MM.1S (cell line): ENCODE measurements around the gene CEP192.

Experiments used
- DNase-seq: peaks from one replicate; pipeline ENCODE4 v3.0.0-alpha.2; 2015
- H2AFZ ChIP-seq: fragments of 300-600 bp; sonication (generic); 2 replicates; pipeline ENCODE4 v1.6.0; 2016; ENCODE audit warnings: antibody characterized with exemption, low read length
- H3F3A ChIP-seq: fragments of 300-600 bp; sonication (generic); 2 replicates; pipeline ENCODE4 v1.6.1; 2016; ENCODE audit warnings: mild to moderate bottlenecking, antibody characterized with exemption, low read length, moderate library complexity, mixed read lengths; ENCODE audit not compliant: insufficient read depth
- H3K27ac ChIP-seq: fragments of 300-600 bp; sonication (generic); 2 replicates; pipeline ENCODE4 v1.5.1; 2016; ENCODE audit warnings: mild to moderate bottlenecking, low read length
- H3K27me3 ChIP-seq: fragments of 300-600 bp; sonication (generic); replicated peaks from 2 replicates; pipeline ENCODE4 v1.6.0; 2016; ENCODE audit warnings: low read length; ENCODE audit not compliant: insufficient read depth
- H3K36me3 ChIP-seq: fragments of 300-600 bp; sonication (generic); replicated peaks from 2 replicates; pipeline ENCODE4 v1.6.1; 2016; ENCODE audit warnings: mild to moderate bottlenecking, low read length, mixed read lengths; ENCODE audit not compliant: insufficient read depth
- H3K4me1 ChIP-seq: fragments of 300-600 bp; sonication (generic); 2 replicates; pipeline ENCODE4 v1.6.1; 2016; ENCODE audit warnings: low read length, mixed read lengths
- H3K4me2 ChIP-seq: fragments of 300-600 bp; sonication (generic); 2 replicates; pipeline ENCODE4 v1.6.0; 2016; ENCODE audit warnings: low read depth, low read length
- H3K4me3 ChIP-seq: fragments of 300-600 bp; sonication (generic); 2 replicates; pipeline ENCODE4 v1.5.1; 2016; ENCODE audit warnings: low read length, mixed read lengths
- H3K79me2 ChIP-seq: fragments of 300-600 bp; sonication (generic); 2 replicates; pipeline ENCODE4 v1.6.1; 2016; ENCODE audit warnings: mixed run types, low read length, mixed read lengths
- H3K9ac ChIP-seq: fragments of 300-600 bp; sonication (generic); 2 replicates; pipeline ENCODE4 v1.6.1; 2016; ENCODE audit warnings: low read length, mixed read lengths
- H3K9me2 ChIP-seq: fragments of 300-600 bp; sonication (generic); replicated peaks from 2 replicates; pipeline ENCODE4 v1.6.1; 2016; ENCODE audit warnings: mild to moderate bottlenecking, low read length, mixed read lengths; ENCODE audit not compliant: insufficient read depth
- H3K9me3 ChIP-seq: fragments of 300-600 bp; sonication (generic); replicated peaks from 2 replicates; pipeline ENCODE4 v1.6.1; 2016; ENCODE audit warnings: mild to moderate bottlenecking, low read length, mixed read lengths; ENCODE audit not compliant: insufficient read depth
- H4K20me1 ChIP-seq: fragments of 300-600 bp; sonication (generic); 2 replicates; pipeline ENCODE4 v1.6.1; 2016; ENCODE audit warnings: mild to moderate bottlenecking, low read length, moderate library complexity, mixed read lengths; ENCODE audit not compliant: insufficient read depth
- CTCF ChIP-seq: fragments of 300-600 bp; sonication (generic); IDR thresholded peaks from 2 replicates; pipeline ENCODE4 v1.5.1; 2016; ENCODE audit warnings: antibody characterized with exemption, low read length, mixed read lengths
- EZH2 ChIP-seq: fragments of 300-600 bp; sonication (generic); optimal IDR thresholded peaks from 2 replicates; pipeline ENCODE3; 2017; ENCODE audit warnings: low read depth, mild to moderate bottlenecking, antibody characterized with exemption, low read length, mixed read lengths
- EZH2phosphoT487 ChIP-seq: fragments of 300-600 bp; sonication (generic); IDR thresholded peaks from 2 replicates; pipeline ENCODE4 v1.6.1; 2018; ENCODE audit warnings: antibody characterized with exemption, low read length

Gene CEP192

GRCh38 chr18:13028869-13029268 is 37.7 kb downstream of the CEP192 start:
- H3K9me2 ChIP-seq = no peaks in the 10 kb centered on the region
- no peak overlapping the region for H3K4me3 ChIP-seq
- no peak for DNase-seq
- TF ChIP-seq CTCF (no peak), EZH2phosphoT487 (no peak), EZH2 (no peak)
- H3K4me1 ChIP-seq = no peaks in the 10 kb centered on the region
- no peaks in the 10 kb centered on the region for H3K9me3 ChIP-seq
- H3F3A ChIP-seq = no peaks in the 10 kb centered on the region
- no peak overlapping the region for H3K9ac ChIP-seq
- H3K27ac ChIP-seq = no peak overlapping the region
- H2AFZ ChIP-seq = no peak overlapping the region
- no peak overlapping the region for H3K4me2 ChIP-seq
- H3K36me3 ChIP-seq = peaks cover 16% of the 10 kb centered on the region
- no peaks in the 10 kb centered on the region for H3K27me3 ChIP-seq
- H3K79me2 ChIP-seq = peaks cover 11% of the 10 kb centered on the region; the same call in 1 of the 2 replicates
- H4K20me1 ChIP-seq = no peaks in the 10 kb centered on the region

- TF ChIP-seq EZH2 (no peak), EZH2phosphoT487 (no peak), CTCF (no peak)
- peaks cover 3% of the 10 kb centered on the region; the same call in 1 of the 2 replicates for H3K79me2 ChIP-seq
- DNase-seq = no peak
- H4K20me1 ChIP-seq = no peaks in the 10 kb centered on the region
- no peaks in the 10 kb centered on the region for H3K27me3 ChIP-seq
- no peak overlapping the region for H3K27ac ChIP-seq
- H3K9me3 ChIP-seq = no peaks in the 10 kb centered on the region
- no peak overlapping the region for H3K9ac ChIP-seq
- no peak overlapping the region for H3K4me2 ChIP-seq
- H3K4me1 ChIP-seq = no peaks in the 10 kb centered on the region
- no peaks in the 10 kb centered on the region for H3K9me2 ChIP-seq
- no peaks in the 10 kb centered on the region for H3F3A ChIP-seq
- no peak overlapping the region for H3K4me3 ChIP-seq
- H3K36me3 ChIP-seq = peaks cover 16% of the 10 kb centered on the region
- no peak overlapping the region for H2AFZ ChIP-seq
These were observed 41.0 kb downstream of the CEP192 start for GRCh38 chr18:13032173-13032572.

DNA sequence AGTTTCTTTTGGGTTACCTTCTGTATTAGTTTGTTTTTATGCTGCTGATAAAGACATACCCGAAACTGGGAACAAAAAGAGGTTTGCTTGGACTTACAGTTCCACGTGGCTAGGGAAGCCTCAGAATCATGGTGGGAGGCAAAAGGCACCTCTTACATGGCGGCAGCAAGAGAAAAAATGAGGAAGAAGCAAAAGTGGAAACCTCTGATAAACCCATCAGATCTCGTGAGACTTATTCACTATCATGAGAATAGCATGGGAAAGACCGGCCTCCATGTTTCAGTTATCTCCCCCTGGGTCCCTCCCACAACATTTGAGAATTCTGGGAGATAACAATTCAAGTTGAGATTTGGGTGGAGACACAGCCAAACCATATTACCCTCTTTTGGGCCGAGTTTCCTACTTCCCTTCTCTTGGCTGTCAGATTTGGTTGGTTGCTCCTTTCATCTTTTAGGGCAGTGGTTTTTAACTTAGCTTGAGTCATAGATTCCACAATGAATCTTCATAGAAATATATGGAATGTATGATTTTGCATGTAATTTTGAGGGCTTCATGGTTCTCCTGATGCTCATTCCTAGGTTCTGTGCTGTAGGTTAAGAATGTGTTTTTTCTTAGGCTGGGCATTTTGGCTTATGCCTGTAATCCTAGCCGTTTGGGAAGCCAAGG is 44.2 kb downstream of the CEP192 start:
- TF ChIP-seq CTCF (no peak), EZH2phosphoT487 (no peak), EZH2 (no peak)
- H3K79me2 ChIP-seq = no peaks in the 10 kb centered on the region
- no peak for DNase-seq
- peaks cover 7% of the 10 kb centered on the region; the same call in 1 of the 2 replicates for H3K36me3 ChIP-seq
- H4K20me1 ChIP-seq = no peaks in the 10 kb centered on the region
- no peaks in the 10 kb centered on the region for H3K9me2 ChIP-seq
- H3F3A ChIP-seq = no peaks in the 10 kb centered on the region
- no peaks in the 10 kb centered on the region for H3K27me3 ChIP-seq
- H3K9me3 ChIP-seq = no peaks in the 10 kb centered on the region
- H3K4me1 ChIP-seq = no peaks in the 10 kb centered on the region
- no peak overlapping the region for H3K27ac ChIP-seq
- H3K4me2 ChIP-seq = no peak overlapping the region
- H3K9ac ChIP-seq = no peak overlapping the region
- no peak overlapping the region for H3K4me3 ChIP-seq
- no peak overlapping the region for H2AFZ ChIP-seq
